Right lobe of liver (tissue), 6 donors: ENCODE results near the gene DLEC1. TPM values are rescaled to one million over a fixed set of nuclear protein-coding genes. Genes with fewer than 3 reads are reported as not detected.

Experiments used
- ATAC-seq, 4 donors: fragments of 200-7000 bp; cut with Tn5 transposase; one replicate each; pipeline ENCODE4 v1.9.1; 2020; ENCODE audit warnings: mild to moderate bottlenecking in 4 of 4, moderate library complexity in 4 of 4
- DNase-seq, 3 donors: peaks; one replicate each; pipeline ENCODE4 v3.0.0-alpha.2; 2020
- H3K27ac ChIP-seq, 3 donors: fragments of 200-600 bp; one replicate each; pipeline ENCODE4 v1.8.0; 2022
- H3K27me3 ChIP-seq, 2 donors: fragments of 200-600 bp; one replicate each; pipeline ENCODE4 v1.8.0; 2022
- H3K36me3 ChIP-seq, 4 donors: fragments of 200-600 bp; sonication (generic) in 1 of 4; one replicate each; pipeline versions ENCODE4 v1.5.1 to v1.8.0; 2017 to 2022; ENCODE audit warnings: control low read depth in 1 of 4
- H3K4me1 ChIP-seq, 4 donors: fragments of 200-600 bp; sonication (generic) in 1 of 4; one replicate each; pipeline versions ENCODE4 v1.5.1 to v1.8.0; 2017 to 2022; ENCODE audit warnings: control low read depth in 1 of 4
- H3K4me3 ChIP-seq, 3 donors: fragments of 200-600 bp; one replicate each; pipeline ENCODE4 v1.8.0; 2022
- H3K9me3 ChIP-seq, 4 donors: fragments of 200-600 bp; sonication (generic) in 1 of 4; one replicate each; pipeline versions ENCODE4 v1.5.1 to v1.8.0; 2017 to 2022; ENCODE audit warnings: control low read depth in 1 of 4
- POLR2A ChIP-seq: fragments of 450-650 bp; IDR thresholded peaks from one replicate; pipeline ENCODE4 v1.6.1; 2017; ENCODE audit warnings: antibody characterized with exemption, mild to moderate bottlenecking
- WGBS: methylation state at CpG from one replicate; pipeline ENCODE4 v1.1.6; 2018; ENCODE audit warnings: low coverage, low lambda C conversion rate; ENCODE audit not compliant: insufficient coverage; ENCODE audit errors: missing lambda C conversion rate; 5-methylcytosine and 5-hydroxymethylcytosine counted together
- intact Hi-C, 2 donors: fragments of 100-400 bp; cut with DNase I; formaldehyde crosslinking; loops; one replicate each; pipeline versions ENCODE4 v1.11.2 to v1.14.1; 2022
- total RNA-seq, 6 experiments: library from RNA; depleted of rRNA in 2 of 6; stranded (reverse); fragments of >200 nt in 2 of 6; fragmentation: NEBNext Ultra II Directional in 3 of 6; extraction: Animal tissue kit (Norgen Biotek cat#: 25700) in 3 of 6; gene quantifications; one replicate each; pipeline versions ENCODE4 v1.1.0 to v1.2.4, GENCODE V29; 2016 to 2023
- TF ChIP-seq, protein P1 (sequence below), 4 donors: fragments of 200-600 bp in 3 of 4; fragments of 450-650 bp in 1 of 4; IDR thresholded peaks; one replicate each; pipeline versions ENCODE4 v1.5.1 to v1.8.0; 2016 to 2022; ENCODE audit warnings: antibody characterized with exemption in 4 of 4, mild to moderate bottlenecking in 2 of 4
- donor health status: DM: no; HTN: yes; CAD: no.
- donor health status: DM: no; HTN: no; CAD: no.
- donor health status: DM: no; HTN: no; CAD: no.
- donor health status: DM: no; HTN: yes; CAD: no.
- donor health status: DM: no; HTN: yes; CAD: no.

The DLEC1 gene
- total RNA-seq, 6 experiments from 2014 or later = 0.04 to 0.18 (median 0.15) TPM; not detected in 2

DNA sequence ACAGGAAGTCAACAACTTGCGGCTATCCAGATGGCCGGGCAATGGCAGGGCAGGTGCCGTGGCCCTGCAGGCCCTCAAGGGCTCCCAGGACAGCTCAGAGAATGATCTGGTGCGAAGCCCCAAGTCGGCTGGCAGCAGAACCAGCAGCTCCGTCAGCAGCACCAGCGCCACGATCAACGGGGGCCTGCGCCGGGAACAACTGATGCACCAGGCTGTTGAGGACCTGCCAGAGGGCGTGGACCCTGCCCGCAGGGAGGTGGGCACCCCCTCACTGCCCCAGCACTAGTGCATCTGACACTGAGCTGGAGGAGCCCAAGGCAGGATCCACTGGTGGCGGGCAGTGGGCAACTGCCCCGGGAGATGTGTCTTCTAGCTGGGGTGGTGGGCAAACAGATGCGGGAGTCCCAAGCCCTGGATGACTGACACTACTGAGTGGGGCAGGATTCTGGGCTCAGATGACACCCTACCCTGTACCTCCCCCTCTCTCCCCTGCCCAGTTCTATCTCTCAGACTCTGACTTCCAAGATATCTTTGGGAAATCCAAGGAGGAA is 32.5 kb upstream of the DLEC1 start:
- Histone ChIP-seq H3K27ac (no peak overlapping the region), H3K4me3 (no peak overlapping the region), H3K27me3 (no peaks in the 10 kb centered on the region), H3K36me3 (peaks cover 0 to 5% (median 0%) of the 10 kb centered on the region in 4 donors), H3K4me1 (no peaks in the 10 kb centered on the region), H3K9me3 (no peaks in the 10 kb centered on the region)
- intact Hi-C loops = loop anchor here (10.0 kb wide), 1 partner anchor 108 kb away; no protein-coding TSS in a partner anchor
- ATAC-seq (no peak), DNase-seq (peak in 2 of 3 donors; percentile 17 to 51)
- 100% methylated on average over 1 of the region's 16 CpGs for WGBS
- TF ChIP-seq POLR2A = no peak

DNA sequence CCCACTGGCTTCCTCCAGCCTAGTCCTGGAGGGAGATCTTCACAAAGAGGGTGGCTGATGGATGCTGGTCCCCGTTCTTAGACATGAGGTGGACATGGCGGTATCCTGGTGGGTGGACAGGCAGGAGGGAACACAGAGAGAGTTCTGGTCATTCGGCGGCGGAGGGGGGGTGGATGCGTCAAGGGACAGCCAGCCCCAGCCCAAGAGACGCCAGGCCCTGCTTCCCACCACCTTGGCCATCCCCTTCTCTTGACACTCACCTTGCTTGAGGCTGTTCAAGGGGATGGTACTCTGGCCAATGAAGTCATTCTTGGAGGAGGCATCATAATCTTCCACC is 31.3 kb upstream of the DLEC1 start:
- DNase-seq (peak in 2 of 3 donors; percentile 12 to 47), ATAC-seq (no peak)
- peaks cover 0 to 5% (median 0%) of the 10 kb centered on the region in 4 donors for H3K36me3 ChIP-seq
- no peaks in the 10 kb centered on the region for H3K9me3 ChIP-seq
- no peaks in the 10 kb centered on the region for H3K4me1 ChIP-seq
- intact Hi-C loops = loop anchor here (10.0 kb wide), 1 partner anchor 107 kb away; no protein-coding TSS in a partner anchor
- no peak overlapping the region for H3K27ac ChIP-seq
- TF ChIP-seq, protein P1, sequence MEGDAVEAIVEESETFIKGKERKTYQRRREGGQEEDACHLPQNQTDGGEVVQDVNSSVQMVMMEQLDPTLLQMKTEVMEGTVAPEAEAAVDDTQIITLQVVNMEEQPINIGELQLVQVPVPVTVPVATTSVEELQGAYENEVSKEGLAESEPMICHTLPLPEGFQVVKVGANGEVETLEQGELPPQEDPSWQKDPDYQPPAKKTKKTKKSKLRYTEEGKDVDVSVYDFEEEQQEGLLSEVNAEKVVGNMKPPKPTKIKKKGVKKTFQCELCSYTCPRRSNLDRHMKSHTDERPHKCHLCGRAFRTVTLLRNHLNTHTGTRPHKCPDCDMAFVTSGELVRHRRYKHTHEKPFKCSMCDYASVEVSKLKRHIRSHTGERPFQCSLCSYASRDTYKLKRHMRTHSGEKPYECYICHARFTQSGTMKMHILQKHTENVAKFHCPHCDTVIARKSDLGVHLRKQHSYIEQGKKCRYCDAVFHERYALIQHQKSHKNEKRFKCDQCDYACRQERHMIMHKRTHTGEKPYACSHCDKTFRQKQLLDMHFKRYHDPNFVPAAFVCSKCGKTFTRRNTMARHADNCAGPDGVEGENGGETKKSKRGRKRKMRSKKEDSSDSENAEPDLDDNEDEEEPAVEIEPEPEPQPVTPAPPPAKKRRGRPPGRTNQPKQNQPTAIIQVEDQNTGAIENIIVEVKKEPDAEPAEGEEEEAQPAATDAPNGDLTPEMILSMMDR (IDR thresholded peaks at IDR 0.05) = no peak
- no peak for TF ChIP-seq POLR2A
- H3K27me3 ChIP-seq = no peaks in the 10 kb centered on the region
- no peak overlapping the region for H3K4me3 ChIP-seq
- WGBS = no CpG with 5 or more reads among the region's 7 CpGs

DNA sequence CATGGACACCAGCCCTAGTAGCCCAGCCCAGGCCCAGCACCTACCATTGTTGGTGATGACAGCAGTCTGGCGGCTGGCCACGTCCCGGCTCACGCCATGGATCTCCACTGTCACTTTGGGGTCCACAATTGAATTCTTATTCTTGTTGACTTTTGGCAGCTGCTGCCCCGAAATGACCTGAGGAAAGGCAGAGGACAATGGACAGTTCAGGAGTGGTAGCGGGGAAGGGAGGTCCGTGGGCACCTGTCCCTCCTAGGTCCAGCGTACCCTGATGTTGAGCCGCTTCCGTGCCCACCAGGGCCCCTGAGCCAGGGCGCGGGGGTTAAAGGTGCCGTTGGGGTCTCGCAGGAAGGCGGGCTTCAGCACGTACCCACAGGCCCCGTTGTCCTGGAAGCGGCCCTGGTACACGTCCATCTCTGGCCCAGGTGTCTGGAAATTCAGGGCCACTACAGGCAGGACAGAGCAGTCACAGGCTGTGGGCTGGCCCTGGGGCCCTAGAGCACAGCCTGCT is 30.8 kb upstream of the DLEC1 start:
- DNase-seq = peak in 2 of 3 donors; percentile 20 to 48
- Histone ChIP-seq H3K27ac (no peak overlapping the region), H3K27me3 (no peaks in the 10 kb centered on the region), H3K9me3 (no peaks in the 10 kb centered on the region), H3K4me3 (no peak overlapping the region), H3K36me3 (peaks cover 0 to 5% (median 0%) of the 10 kb centered on the region in 4 donors), H3K4me1 (no peaks in the 10 kb centered on the region)
- intact Hi-C loops = loop anchor here (10.0 kb wide), 1 partner anchor 107 kb away; no protein-coding TSS in a partner anchor
- ATAC-seq = no peak
- WGBS = no CpG with 5 or more reads among the region's 19 CpGs
- TF ChIP-seq POLR2A = no peak
- TF ChIP-seq, protein P1 (IDR thresholded peaks at IDR 0.05) = no peak

DNA sequence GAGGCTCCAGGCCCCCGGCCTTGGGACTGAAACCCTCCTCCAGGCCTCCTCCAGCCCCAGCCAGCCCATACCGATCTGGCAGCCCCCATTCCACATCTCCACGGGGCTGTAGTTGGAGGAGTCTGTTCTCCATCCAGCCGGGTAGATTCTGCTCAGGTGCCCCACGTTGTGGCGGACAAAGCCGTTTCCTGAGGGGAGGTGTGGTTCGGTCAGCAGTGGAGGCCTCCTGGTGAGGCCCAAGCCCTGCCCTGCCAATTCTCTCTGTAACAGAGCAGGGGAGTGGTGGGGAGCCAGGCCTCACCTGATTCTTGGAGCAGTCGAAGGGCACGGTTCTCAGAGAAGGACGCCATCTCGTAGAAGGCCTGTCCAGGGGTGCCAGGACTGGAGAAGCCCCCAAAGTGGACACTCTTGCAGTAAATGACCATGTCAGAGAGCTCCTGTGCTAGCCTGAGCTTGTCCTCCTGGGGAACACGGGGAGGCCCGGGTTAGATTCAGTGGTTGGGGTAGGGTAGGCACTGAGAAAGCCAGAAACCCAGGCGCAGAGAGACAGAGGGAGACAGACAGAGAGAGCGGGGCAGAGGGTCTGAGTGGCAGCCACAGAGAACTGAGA is 29.9 kb upstream of the DLEC1 start:
- no peaks in the 10 kb centered on the region for H3K27me3 ChIP-seq
- ATAC-seq = no peak
- H3K36me3 ChIP-seq = peaks cover 0 to 5% (median 0%) of the 10 kb centered on the region in 4 donors
- no peaks in the 10 kb centered on the region for H3K9me3 ChIP-seq
- DNase-seq = peak in 2 of 3 donors; percentile 16 to 43
- intact Hi-C loops = loop anchor here (10.0 kb wide), 1 partner anchor 106 kb away; no protein-coding TSS in a partner anchor
- 91% methylated on average over 11 of the region's 16 CpGs for WGBS
- TF ChIP-seq, protein P1 (IDR thresholded peaks at IDR 0.05) = no peak
- no peak for TF ChIP-seq POLR2A
- no peak overlapping the region for H3K27ac ChIP-seq
- no peak overlapping the region for H3K4me3 ChIP-seq
- no peaks in the 10 kb centered on the region for H3K4me1 ChIP-seq
